Measurements from ENCODE around the gene ZSCAN22.

- TF ChIP-seq POLR2A (IDR thresholded peaks at IDR 0.05; ENCODE audit: low read depth, low read length): no peak
- TF ChIP-seq POLR2AphosphoS5 (IDR thresholded peaks at IDR 0.05; ENCODE audit: low read depth, low read length): no peak
- no peak for TF ChIP-seq TAF1 (IDR thresholded peaks at IDR 0.05; ENCODE audit: borderline replicate concordance, low read depth, low read length)
Measured at GRCh38 chr19:58300620-58301019, 26.2 kb upstream of the ZSCAN22 start.

Measured in GM12892 (cell line).